GM23248 (cell line): Measurements from ENCODE around the gene XG. TPM values are rescaled to one million over a fixed set of nuclear protein-coding genes. Genes with fewer than 3 reads are reported as not detected.

Experiments used
- DNase-seq: peaks from one replicate; pipeline ENCODE4 v3.0.0-alpha.2; 2015
- H2AFZ ChIP-seq: fragments of 200-600 bp; sonication (generic); 2 replicates; pipeline ENCODE4 v1.6.1; 2016; ENCODE audit warnings: antibody characterized with exemption
- H3F3A ChIP-seq: fragments of 200-600 bp; sonication (generic); 2 replicates; pipeline ENCODE4 v1.6.1; 2016; ENCODE audit warnings: mild to moderate bottlenecking, antibody characterized with exemption, mixed run types; ENCODE audit not compliant: insufficient read depth
- H3K27ac ChIP-seq: fragments of 200-600 bp; sonication (generic); 2 replicates; pipeline ENCODE4 v1.5.1; 2016; ENCODE audit warnings: mild to moderate bottlenecking
- H3K27me3 ChIP-seq: fragments of 200-600 bp; sonication (generic); replicated peaks from 2 replicates; pipeline ENCODE4 v1.6.1; 2016; ENCODE audit warnings: mild to moderate bottlenecking; ENCODE audit not compliant: insufficient read depth
- H3K36me3 ChIP-seq: fragments of 200-600 bp; sonication (generic); 2 replicates; pipeline ENCODE4 v1.6.1; 2016; ENCODE audit warnings: low read depth, mild to moderate bottlenecking
- H3K4me1 ChIP-seq: fragments of 200-600 bp; sonication (generic); 2 replicates; pipeline ENCODE4 v1.6.1; 2016; ENCODE audit warnings: mild to moderate bottlenecking; ENCODE audit not compliant: insufficient read depth
- H3K4me2 ChIP-seq: fragments of 200-600 bp; sonication (generic); one replicate; pipeline ENCODE4 v1.6.1; 2016; ENCODE audit warnings: mild to moderate bottlenecking; ENCODE audit not compliant: unreplicated experiment
- H3K4me3 ChIP-seq: fragments of 200-600 bp; sonication (generic); 2 replicates; pipeline ENCODE4 v1.5.1; 2016; ENCODE audit warnings: mild to moderate bottlenecking
- H3K79me2 ChIP-seq: fragments of 200-600 bp; sonication (generic); 2 replicates; pipeline ENCODE4 v1.6.1; 2016; ENCODE audit warnings: mild to moderate bottlenecking; ENCODE audit not compliant: insufficient read depth
- H3K9ac ChIP-seq: fragments of 200-600 bp; sonication (generic); 2 replicates; pipeline ENCODE4 v1.6.1; 2016; ENCODE audit warnings: mild to moderate bottlenecking
- H3K9me2 ChIP-seq: fragments of 200-600 bp; sonication (generic); 2 replicates; pipeline ENCODE4 v1.6.1; 2016; ENCODE audit warnings: mixed run types, mild to moderate bottlenecking, moderate library complexity; ENCODE audit not compliant: insufficient read depth
- H3K9me3 ChIP-seq: fragments of 200-600 bp; sonication (generic); one replicate; pipeline ENCODE4 v1.6.1; 2017; ENCODE audit warnings: low read depth
- H4K20me1 ChIP-seq: fragments of 200-600 bp; sonication (generic); 2 replicates; pipeline ENCODE4 v1.6.0; 2016; ENCODE audit not compliant: insufficient read depth
- EZH2 ChIP-seq: fragments of 200-600 bp; sonication (generic); IDR thresholded peaks from 2 replicates; pipeline ENCODE4 v1.6.1; 2018; ENCODE audit warnings: antibody characterized with exemption, mild to moderate bottlenecking; ENCODE audit not compliant: insufficient read depth, poor library complexity, severe bottlenecking
- EZH2phosphoT487 ChIP-seq: fragments of 200-600 bp; sonication (generic); IDR thresholded peaks from 2 replicates; pipeline ENCODE4 v1.6.1; 2018; ENCODE audit warnings: antibody characterized with exemption, moderate library complexity, mild to moderate bottlenecking, low read depth; ENCODE audit not compliant: insufficient read depth
- WGBS, 2 experiments: methylation state at CpG; one replicate each; pipeline ENCODE4 v1.1.6; 2015 to 2017; ENCODE audit warnings: low lambda C conversion rate in 2 of 2, low coverage in 1 of 2; ENCODE audit errors: missing lambda C conversion rate in 2 of 2; 5-methylcytosine and 5-hydroxymethylcytosine counted together
- in situ Hi-C: fragments of 300-500 bp; cut with MboI; formaldehyde crosslinking; loops from 2 replicates; pipeline ENCODE4 v1.15.0; 2020
- polyA plus RNA-seq: library from polyadenylated mRNA; unstranded; fragments of >200 nt; fragmentation: Nextera tagmentation; extraction: Ambion mirVana; gene quantifications from 2 replicates; pipeline ENCODE4 v1.2.1, GENCODE V29; 2016
- total RNA-seq: library from RNA; depleted of rRNA; stranded (reverse); fragments of >200 nt; shearing (Covaris generic); gene quantifications from 2 replicates; pipeline ENCODE4 v1.2.3, GENCODE V29; 2014

Gene XG
- total and polyA plus RNA-seq, 2 experiments from 2014 or later, result 21.4 to 48.4 TPM

- Histone ChIP-seq H4K20me1 (no peaks in the 10 kb centered on the region), H3K4me2 (no peak overlapping the region), H3K4me3 (no peak overlapping the region), H3K9ac (no peak overlapping the region), H3K27me3 (no peaks in the 10 kb centered on the region), H2AFZ (no peak overlapping the region), H3K9me2 (no peaks in the 10 kb centered on the region), H3F3A (no peaks in the 10 kb centered on the region), H3K79me2 (no peaks in the 10 kb centered on the region), H3K36me3 (no peaks in the 10 kb centered on the region), H3K27ac (no peak overlapping the region), H3K4me1 (no peaks in the 10 kb centered on the region), H3K9me3 (no peaks in the 10 kb centered on the region)
- DNase-seq, result no peak
- WGBS, 2 experiments, result 79 to 80% methylated on average over 4 of the region's 4 CpGs
- no peak for TF ChIP-seq EZH2
- TF ChIP-seq EZH2phosphoT487, result no peak
- in situ Hi-C loops, result no loop called here
These were observed 30.9 kb downstream of the XG start for GRCh38 chrX:2782778-2783177.

DNA sequence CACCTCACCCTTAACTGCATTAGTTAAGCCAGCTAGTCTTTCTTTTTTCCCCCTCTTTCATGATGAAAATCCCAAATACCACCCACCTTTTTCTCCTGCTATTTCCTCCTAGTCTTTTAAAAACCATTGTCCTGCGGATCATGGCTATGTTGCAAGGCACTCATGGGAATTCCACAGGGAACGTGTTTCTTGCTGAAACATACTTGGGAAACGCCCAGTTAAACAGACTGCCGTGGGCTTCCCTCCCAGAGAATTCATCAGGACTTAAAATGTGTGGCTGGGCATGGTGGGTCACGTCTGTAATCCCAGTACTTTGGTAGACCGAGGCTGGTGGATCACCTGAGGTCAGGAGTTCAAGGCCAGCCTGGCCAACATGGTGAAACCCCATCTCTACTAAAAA lies 32.2 kb downstream of the XG start:
- Histone ChIP-seq H3K4me3 (no peak overlapping the region), H3K9ac (no peak overlapping the region), H3K27ac (no peak overlapping the region), H3F3A (no peaks in the 10 kb centered on the region), H2AFZ (no peak overlapping the region), H3K4me1 (no peaks in the 10 kb centered on the region), H3K36me3 (no peaks in the 10 kb centered on the region), H3K9me3 (no peaks in the 10 kb centered on the region), H4K20me1 (no peaks in the 10 kb centered on the region), H3K79me2 (no peaks in the 10 kb centered on the region), H3K27me3 (no peaks in the 10 kb centered on the region), H3K9me2 (no peaks in the 10 kb centered on the region), H3K4me2 (no peak overlapping the region)
- in situ Hi-C loops, result no loop called here
- TF ChIP-seq EZH2 (no peak), EZH2phosphoT487 (no peak)
- DNase-seq, result no peak
- 52 to 60% methylated on average over 5 to 6 of the region's 6 CpGs for WGBS, 2 experiments

DNA sequence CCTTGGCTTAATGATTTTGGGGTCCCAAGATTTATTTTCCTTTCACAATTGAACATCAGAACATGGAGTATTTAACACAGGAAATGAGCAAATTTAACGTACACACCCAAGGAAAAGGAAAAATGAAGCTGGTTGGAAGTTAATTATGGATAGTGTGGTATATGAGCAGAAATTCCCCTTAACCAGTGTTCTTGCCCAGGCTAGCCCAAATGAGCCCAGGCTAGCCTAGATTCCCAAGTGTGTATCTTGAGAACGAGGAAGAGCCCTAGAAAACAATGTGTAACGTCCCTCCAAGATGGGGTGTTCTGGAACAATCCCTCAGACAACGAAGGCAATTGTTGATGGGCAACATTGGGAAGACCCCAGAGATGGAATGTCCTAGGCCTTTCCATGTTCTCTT lies 33.7 kb downstream of the XG start:
- no peaks in the 10 kb centered on the region for H3F3A ChIP-seq
- H3K36me3 ChIP-seq, result no peaks in the 10 kb centered on the region
- no peaks in the 10 kb centered on the region for H3K27me3 ChIP-seq
- H3K9me3 ChIP-seq, result no peaks in the 10 kb centered on the region
- H3K9me2 ChIP-seq, result no peaks in the 10 kb centered on the region
- in situ Hi-C loops, result no loop called here
- H4K20me1 ChIP-seq, result no peaks in the 10 kb centered on the region
- H3K9ac ChIP-seq, result no peak overlapping the region
- TF ChIP-seq EZH2phosphoT487 (no peak), EZH2 (no peak)
- no peaks in the 10 kb centered on the region for H3K4me1 ChIP-seq
- H3K4me3 ChIP-seq, result no peak overlapping the region
- H3K4me2 ChIP-seq, result no peak overlapping the region
- no peaks in the 10 kb centered on the region for H3K79me2 ChIP-seq
- H2AFZ ChIP-seq, result no peak overlapping the region
- no peak for DNase-seq
- 98 to 100% methylated on average over 4 of the region's 4 CpGs for WGBS, 2 experiments
- H3K27ac ChIP-seq, result no peak overlapping the region

GRCh38 chrX:2788980-2789379 lies 37.1 kb downstream of the XG start:
- Histone ChIP-seq H3K9me2 (no peaks in the 10 kb centered on the region), H3K36me3 (no peaks in the 10 kb centered on the region), H3K27ac (no peak overlapping the region), H3F3A (no peaks in the 10 kb centered on the region), H3K79me2 (no peaks in the 10 kb centered on the region), H3K27me3 (no peaks in the 10 kb centered on the region), H3K9me3 (no peaks in the 10 kb centered on the region), H3K9ac (no peak overlapping the region), H3K4me3 (no peak overlapping the region), H3K4me1 (no peaks in the 10 kb centered on the region), H4K20me1 (no peaks in the 10 kb centered on the region), H3K4me2 (no peak overlapping the region), H2AFZ (no peak overlapping the region)
- WGBS, 2 experiments, result 75 to 78% methylated on average over 4 of the region's 4 CpGs
- in situ Hi-C loops, result no loop called here
- no peak for TF ChIP-seq EZH2phosphoT487
- TF ChIP-seq EZH2, result no peak
- DNase-seq, result no peak

DNA sequence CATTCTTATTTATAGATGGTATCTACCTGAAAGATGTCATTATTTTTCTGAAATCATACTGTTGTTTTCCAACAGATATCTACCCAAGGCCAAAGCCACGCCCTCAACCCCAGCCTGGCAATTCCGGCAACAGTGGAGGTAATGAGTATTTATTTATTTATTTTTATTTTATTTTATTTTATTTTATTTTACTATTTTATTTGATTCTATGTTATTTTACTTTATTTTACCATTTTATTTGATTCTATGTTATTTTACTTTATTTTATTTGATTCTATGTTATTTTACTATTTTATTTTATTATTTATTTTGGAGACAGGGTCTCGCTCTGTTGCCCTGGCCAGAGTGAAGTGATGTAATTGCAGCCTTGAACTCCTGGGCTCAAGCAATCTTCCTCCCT lies 37.7 kb downstream of the XG start:
- H3K36me3 ChIP-seq, result no peaks in the 10 kb centered on the region
- H3F3A ChIP-seq, result no peaks in the 10 kb centered on the region
- in situ Hi-C loops, result no loop called here
- H2AFZ ChIP-seq, result no peak overlapping the region
- H4K20me1 ChIP-seq, result no peaks in the 10 kb centered on the region
- no peak overlapping the region for H3K4me2 ChIP-seq
- 93 to 98% methylated on average over 3 of the region's 3 CpGs for WGBS, 2 experiments
- H3K4me1 ChIP-seq, result no peaks in the 10 kb centered on the region
- TF ChIP-seq EZH2phosphoT487, result no peak
- no peak for TF ChIP-seq EZH2
- H3K9me2 ChIP-seq, result no peaks in the 10 kb centered on the region
- no peaks in the 10 kb centered on the region for H3K9me3 ChIP-seq
- H3K4me3 ChIP-seq, result no peak overlapping the region
- H3K9ac ChIP-seq, result no peak overlapping the region
- H3K27ac ChIP-seq, result no peak overlapping the region
- H3K79me2 ChIP-seq, result no peaks in the 10 kb centered on the region
- no peak for DNase-seq
- H3K27me3 ChIP-seq, result no peaks in the 10 kb centered on the region
